Fibroblast of mammary gland (primary cell): Measurements from ENCODE around the gene CBY1.

Source experiments
- DNase-seq: peaks from one replicate; pipeline ENCODE4 v3.0.0-alpha.2; 2010; ENCODE audit warnings: low read depth
- H3K4me3 ChIP-seq: 2 replicates; pipeline ENCODE4 v1.5.1; 2011; ENCODE audit warnings: low read depth, mild to moderate bottlenecking, low read length, moderate library complexity; ENCODE audit not compliant: control insufficient read depth
- TF ChIP-seq, protein P1 (sequence below): conservative IDR thresholded peaks from 2 replicates; pipeline ENCODE4 v1.5.1; 2011; ENCODE audit warnings: low read depth, low read length, inconsistent platforms; ENCODE audit not compliant: control insufficient read depth, insufficient read depth

The CBY1 gene

DNA sequence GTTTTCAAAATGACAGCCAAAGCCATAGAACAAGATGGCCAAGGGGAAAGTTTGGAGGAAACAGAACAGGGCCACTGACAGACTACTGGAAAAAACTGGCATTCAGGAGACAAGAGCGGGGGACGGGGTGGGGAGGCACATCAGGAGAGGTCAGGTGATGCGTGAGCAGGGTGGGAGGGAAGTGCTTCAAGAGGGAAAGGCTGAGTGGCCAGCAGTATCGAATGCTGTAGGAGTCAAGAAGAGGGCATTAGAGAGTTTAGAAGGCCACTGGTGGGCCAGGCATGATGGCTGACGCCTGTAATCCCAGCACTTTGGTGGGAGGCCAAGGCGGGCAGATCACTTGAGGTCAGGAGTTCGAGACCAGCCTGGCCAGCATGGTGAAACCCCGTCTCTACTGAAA lies 57.5 kb downstream of the CBY1 start:
- DNase-seq, result no peak
- TF ChIP-seq, protein P1, sequence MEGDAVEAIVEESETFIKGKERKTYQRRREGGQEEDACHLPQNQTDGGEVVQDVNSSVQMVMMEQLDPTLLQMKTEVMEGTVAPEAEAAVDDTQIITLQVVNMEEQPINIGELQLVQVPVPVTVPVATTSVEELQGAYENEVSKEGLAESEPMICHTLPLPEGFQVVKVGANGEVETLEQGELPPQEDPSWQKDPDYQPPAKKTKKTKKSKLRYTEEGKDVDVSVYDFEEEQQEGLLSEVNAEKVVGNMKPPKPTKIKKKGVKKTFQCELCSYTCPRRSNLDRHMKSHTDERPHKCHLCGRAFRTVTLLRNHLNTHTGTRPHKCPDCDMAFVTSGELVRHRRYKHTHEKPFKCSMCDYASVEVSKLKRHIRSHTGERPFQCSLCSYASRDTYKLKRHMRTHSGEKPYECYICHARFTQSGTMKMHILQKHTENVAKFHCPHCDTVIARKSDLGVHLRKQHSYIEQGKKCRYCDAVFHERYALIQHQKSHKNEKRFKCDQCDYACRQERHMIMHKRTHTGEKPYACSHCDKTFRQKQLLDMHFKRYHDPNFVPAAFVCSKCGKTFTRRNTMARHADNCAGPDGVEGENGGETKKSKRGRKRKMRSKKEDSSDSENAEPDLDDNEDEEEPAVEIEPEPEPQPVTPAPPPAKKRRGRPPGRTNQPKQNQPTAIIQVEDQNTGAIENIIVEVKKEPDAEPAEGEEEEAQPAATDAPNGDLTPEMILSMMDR, result no peak
- H3K4me3 ChIP-seq, result no peak overlapping the region

DNA sequence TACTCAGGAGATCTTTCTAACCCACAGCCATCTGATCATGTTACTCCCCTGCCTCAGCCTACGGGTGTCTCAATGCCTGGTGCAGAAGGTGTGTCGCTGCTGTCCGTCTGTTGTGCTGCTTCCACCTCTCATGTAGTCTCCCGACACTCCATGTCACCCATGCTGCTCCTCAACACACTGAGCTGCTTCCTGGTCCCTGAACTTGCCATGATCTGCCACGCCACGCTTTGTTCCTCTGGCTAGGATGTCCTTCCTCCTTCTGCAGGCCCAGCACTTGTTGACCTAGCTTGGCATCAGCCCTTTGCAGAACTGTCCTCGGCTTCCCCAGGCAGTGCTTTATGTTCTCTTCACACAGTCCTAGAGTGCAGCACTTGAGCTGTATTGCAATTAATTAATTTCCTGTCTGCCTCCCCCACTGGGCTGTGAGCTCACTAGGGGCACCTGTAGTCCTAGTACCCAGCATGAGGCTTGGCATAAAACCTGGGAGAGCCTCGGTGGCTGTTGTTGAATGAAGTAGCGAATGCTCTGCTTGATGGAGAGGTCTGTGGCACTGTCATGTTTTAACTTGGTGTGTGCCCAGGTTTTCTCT lies 58.8 kb downstream of the CBY1 start:
- TF ChIP-seq, protein P1, result no peak
- H3K4me3 ChIP-seq, result no peak overlapping the region
- DNase-seq, result no peak

DNA sequence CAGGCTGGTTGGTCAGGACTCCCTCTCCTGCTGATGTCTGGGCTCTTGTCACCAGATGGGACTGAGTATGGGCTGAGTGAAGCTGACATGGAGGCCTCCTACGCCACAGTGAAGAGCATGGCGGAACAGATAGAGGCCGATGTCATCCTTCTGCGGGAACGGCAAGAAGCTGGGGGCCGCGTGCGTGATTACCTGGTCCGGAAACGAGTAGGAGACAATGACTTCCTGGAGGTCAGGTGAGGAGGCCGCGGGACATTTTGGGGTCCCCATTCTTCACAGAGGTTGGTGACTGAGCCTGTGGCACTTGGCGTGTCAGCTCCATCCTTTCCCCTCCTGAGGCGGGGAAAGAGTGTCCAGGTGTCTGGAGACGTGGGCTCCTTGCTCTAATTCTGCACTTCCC lies 59.4 kb downstream of the CBY1 start:
- DNase-seq, result no peak
- H3K4me3 ChIP-seq, result no peak overlapping the region
- TF ChIP-seq, protein P1, result no peak

DNA sequence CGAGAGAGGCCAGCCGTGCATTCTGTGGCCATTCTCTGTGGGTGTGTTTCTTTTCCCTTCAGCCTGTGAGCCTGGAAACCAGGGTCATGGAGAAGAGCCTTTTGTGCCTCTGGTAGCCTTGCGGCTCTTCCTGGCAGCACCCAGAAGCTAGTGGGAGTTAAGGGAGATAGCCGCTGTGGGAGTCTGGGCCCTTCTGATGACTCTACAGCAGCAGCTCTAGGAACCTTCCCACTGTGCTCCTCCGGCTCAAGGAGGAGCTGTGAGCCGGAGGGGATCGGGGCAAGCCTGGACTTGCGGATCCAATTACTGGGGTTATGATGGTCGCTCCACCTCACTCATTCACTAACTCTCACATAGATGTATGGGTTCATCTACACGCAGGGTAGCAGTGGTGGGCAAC lies 59.8 kb downstream of the CBY1 start:
- no peak overlapping the region for H3K4me3 ChIP-seq
- TF ChIP-seq, protein P1, result no peak
- no peak for DNase-seq

DNA sequence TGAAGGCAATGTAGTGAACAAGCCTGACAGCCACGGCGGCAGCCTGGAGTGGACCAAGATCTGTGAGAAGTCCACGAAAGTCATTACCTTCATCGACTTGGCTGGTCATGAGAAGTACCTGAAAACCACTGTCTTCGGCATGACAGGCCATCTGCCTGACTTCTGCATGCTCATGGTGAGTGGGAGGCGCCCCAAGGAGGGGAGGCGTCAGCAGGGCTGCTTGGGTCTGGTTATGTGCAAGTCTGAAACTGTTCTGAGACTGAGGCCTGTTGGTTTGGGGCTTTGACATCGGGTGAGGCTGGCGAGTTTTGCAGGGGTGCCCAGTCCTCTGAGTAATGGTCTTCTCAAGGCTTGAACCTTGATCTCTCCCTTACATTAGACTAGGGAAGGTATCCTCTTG lies 60.4 kb downstream of the CBY1 start:
- TF ChIP-seq, protein P1, result no peak
- H3K4me3 ChIP-seq, result no peak overlapping the region
- DNase-seq, result no peak

DNA sequence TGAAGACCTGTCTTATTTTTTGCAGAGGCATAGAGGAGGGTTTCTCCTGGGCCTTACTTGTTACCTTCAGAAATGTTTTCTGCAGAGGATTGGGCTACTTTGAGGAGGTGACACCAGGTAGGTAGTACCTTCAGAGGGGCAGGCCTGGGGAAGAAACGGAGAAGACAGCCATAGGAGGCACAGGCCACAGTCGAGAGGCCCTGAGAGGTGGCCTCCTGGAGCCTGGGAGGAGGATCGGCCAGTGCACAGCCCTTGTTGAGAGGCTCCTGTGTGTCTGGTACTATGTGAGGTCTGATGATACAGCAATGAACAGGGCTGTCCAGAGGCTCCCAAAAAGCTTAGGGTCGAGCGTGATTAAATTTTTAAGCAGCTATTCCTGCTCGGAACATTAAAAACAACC lies 60.8 kb downstream of the CBY1 start:
- DNase-seq, result no peak
- TF ChIP-seq, protein P1, result no peak
- H3K4me3 ChIP-seq, result no peak overlapping the region

DNA sequence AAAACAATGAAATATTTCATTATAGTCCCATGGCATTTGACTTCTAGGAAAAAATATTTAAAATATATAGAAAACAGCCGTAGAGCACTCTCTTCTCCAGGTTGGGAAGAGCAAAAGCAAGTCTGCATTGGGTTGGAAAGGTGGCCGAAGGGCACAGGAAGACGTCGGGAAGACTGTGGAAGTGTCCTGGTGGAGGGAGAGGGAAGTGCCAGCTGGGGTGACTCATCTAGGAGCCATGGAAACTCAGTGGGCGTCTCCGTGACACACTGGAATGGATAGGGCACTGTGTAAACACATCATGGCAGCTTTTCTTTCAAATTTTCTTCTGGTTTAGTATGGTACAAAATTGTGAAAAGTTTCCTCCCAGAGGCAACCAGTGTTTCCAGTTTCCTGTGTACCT lies 62.0 kb downstream of the CBY1 start:
- H3K4me3 ChIP-seq, result no peak overlapping the region
- TF ChIP-seq, protein P1, result peak; percentile 69
- DNase-seq, result peak; percentile 85
